Neural progenitor cell (in vitro differentiated cells): ENCODE data around the gene SPTLC1. TPM values are rescaled to one million over a fixed set of nuclear protein-coding genes. Genes with fewer than 3 reads are reported as not detected.

Experiments
- DNase-seq: peaks from one replicate; pipeline ENCODE4 v3.0.0-alpha.2; 2016; ENCODE audit warnings: low spot score
- H2AFZ ChIP-seq: fragments of 200-600 bp; sonication (generic); replicated peaks from 2 replicates; pipeline ENCODE4 v1.6.1; 2016; ENCODE audit warnings: antibody characterized with exemption
- H3F3A ChIP-seq: fragments of 200-600 bp; sonication (generic); 2 replicates; pipeline ENCODE4 v1.6.1; 2016; ENCODE audit warnings: antibody characterized with exemption, low read depth
- H3K27ac ChIP-seq: fragments of 200-600 bp; sonication (generic); 2 replicates; pipeline ENCODE4 v1.5.1; 2016; ENCODE audit warnings: mild to moderate bottlenecking
- H3K27me3 ChIP-seq: fragments of 200-600 bp; sonication (generic); 2 replicates; pipeline ENCODE4 v1.6.1; 2016; ENCODE audit warnings: mild to moderate bottlenecking, moderate library complexity
- H3K36me3 ChIP-seq: fragments of 200-600 bp; sonication (generic); 2 replicates; pipeline ENCODE4 v1.5.1; 2016
- H3K4me1 ChIP-seq: fragments of 200-600 bp; sonication (generic); 2 replicates; pipeline ENCODE4 v1.6.1; 2016; ENCODE audit warnings: mixed run types
- H3K4me2 ChIP-seq: fragments of 200-600 bp; sonication (generic); 2 replicates; pipeline ENCODE4 v1.6.1; 2016
- H3K4me3 ChIP-seq: fragments of 200-600 bp; sonication (generic); 2 replicates; pipeline ENCODE4 v1.5.1; 2016
- H3K79me2 ChIP-seq: fragments of 200-600 bp; sonication (generic); 2 replicates; pipeline ENCODE4 v1.6.1; 2016; ENCODE audit warnings: low read depth
- H3K9ac ChIP-seq: fragments of 200-600 bp; sonication (generic); 2 replicates; pipeline ENCODE4 v1.6.1; 2016
- H3K9me3 ChIP-seq: fragments of 200-600 bp; sonication (generic); 2 replicates; pipeline ENCODE4 v1.5.1; 2016; ENCODE audit warnings: low read depth
- H4K20me1 ChIP-seq: fragments of 200-600 bp; sonication (generic); 2 replicates; pipeline ENCODE4 v1.6.1; 2016; ENCODE audit warnings: low read depth
- H3K27ac Mint-ChIP-seq: 3 replicates; pipeline ENCODE4 v1.8.0; 2021; ENCODE audit warnings: mixed read lengths
- H3K27me3 Mint-ChIP-seq: 2 replicates; pipeline ENCODE4 v1.8.0; 2022; ENCODE audit warnings: low read depth, mild to moderate bottlenecking, inconsistent platforms, moderate library complexity, mixed read lengths; ENCODE audit not compliant: insufficient read depth
- H3K36me3 Mint-ChIP-seq: 3 replicates; pipeline ENCODE4 v1.8.0; 2021; ENCODE audit warnings: mixed read lengths
- H3K4me1 Mint-ChIP-seq: 3 replicates; pipeline ENCODE4 v1.8.0; 2021; ENCODE audit warnings: mixed read lengths
- H3K4me3 Mint-ChIP-seq: 3 replicates; pipeline ENCODE4 v1.8.0; 2021; ENCODE audit warnings: mild to moderate bottlenecking, moderate library complexity, mixed read lengths
- H3K9me3 Mint-ChIP-seq: 3 replicates; pipeline ENCODE4 v1.8.0; 2020; ENCODE audit warnings: mixed read lengths
- EZH2 ChIP-seq: fragments of 200-600 bp; sonication (generic); IDR thresholded peaks from 2 replicates; pipeline ENCODE4 v1.6.1; 2017; ENCODE audit warnings: antibody characterized with exemption, mild to moderate bottlenecking, moderate library complexity
- EZH2phosphoT487 ChIP-seq: fragments of 200-600 bp; sonication (generic); IDR thresholded peaks from 2 replicates; pipeline ENCODE4 v1.6.1; 2017; ENCODE audit warnings: antibody characterized with exemption
- total RNA-seq: library from RNA; depleted of rRNA; stranded (reverse); fragments of >200 nt; gene quantifications from 2 replicates; pipeline ENCODE4 v1.2.3, GENCODE V29; 2015; ENCODE audit warnings: low replicate concordance
- TF ChIP-seq, protein P1 (sequence below): fragments of 200-600 bp; sonication (generic); IDR thresholded peaks from 2 replicates; pipeline ENCODE4 v1.5.1; 2017; ENCODE audit warnings: antibody characterized with exemption, mild to moderate bottlenecking

Gene SPTLC1
- total RNA-seq, 1 donor from 2014 or later = 119 TPM

DNA sequence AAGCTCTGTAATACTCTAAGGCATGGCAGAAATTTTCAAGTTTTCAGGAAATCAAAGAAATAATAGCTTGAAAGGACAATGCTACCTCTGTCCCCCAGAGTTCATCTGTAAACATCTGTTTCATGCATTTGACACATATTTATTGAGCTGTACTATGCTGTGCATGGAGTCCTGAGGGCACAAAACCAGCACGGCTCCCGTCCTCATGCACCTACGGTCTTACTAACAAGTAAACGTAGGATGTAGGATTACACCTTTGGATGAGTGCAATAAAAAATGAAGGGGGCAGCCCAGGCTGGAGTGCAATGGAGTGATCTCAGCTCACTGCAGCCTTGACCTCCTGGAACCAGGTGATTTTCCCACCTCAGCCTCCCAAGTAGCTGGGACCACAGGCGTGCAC lies 81.9 kb downstream of the SPTLC1 start:
- Mint-ChIP-seq H3K36me3 (peaks cover 23% of the 10 kb centered on the region), H3K27me3 (no peaks in the 10 kb centered on the region), H3K4me1 (peaks cover 7% of the 10 kb centered on the region), H3K9me3 (no peaks in the 10 kb centered on the region), H3K27ac (no peak overlapping the region), H3K4me3 (no peak overlapping the region)
- no peaks in the 10 kb centered on the region for H3F3A ChIP-seq
- H3K4me2 ChIP-seq = no peak overlapping the region
- TF ChIP-seq, protein P1, sequence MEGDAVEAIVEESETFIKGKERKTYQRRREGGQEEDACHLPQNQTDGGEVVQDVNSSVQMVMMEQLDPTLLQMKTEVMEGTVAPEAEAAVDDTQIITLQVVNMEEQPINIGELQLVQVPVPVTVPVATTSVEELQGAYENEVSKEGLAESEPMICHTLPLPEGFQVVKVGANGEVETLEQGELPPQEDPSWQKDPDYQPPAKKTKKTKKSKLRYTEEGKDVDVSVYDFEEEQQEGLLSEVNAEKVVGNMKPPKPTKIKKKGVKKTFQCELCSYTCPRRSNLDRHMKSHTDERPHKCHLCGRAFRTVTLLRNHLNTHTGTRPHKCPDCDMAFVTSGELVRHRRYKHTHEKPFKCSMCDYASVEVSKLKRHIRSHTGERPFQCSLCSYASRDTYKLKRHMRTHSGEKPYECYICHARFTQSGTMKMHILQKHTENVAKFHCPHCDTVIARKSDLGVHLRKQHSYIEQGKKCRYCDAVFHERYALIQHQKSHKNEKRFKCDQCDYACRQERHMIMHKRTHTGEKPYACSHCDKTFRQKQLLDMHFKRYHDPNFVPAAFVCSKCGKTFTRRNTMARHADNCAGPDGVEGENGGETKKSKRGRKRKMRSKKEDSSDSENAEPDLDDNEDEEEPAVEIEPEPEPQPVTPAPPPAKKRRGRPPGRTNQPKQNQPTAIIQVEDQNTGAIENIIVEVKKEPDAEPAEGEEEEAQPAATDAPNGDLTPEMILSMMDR = no peak
- TF ChIP-seq EZH2 (no peak), EZH2phosphoT487 (no peak)
- H3K4me3 ChIP-seq = no peak overlapping the region
- H3K27me3 ChIP-seq = no peaks in the 10 kb centered on the region
- no peaks in the 10 kb centered on the region for H4K20me1 ChIP-seq
- H2AFZ ChIP-seq = no peak overlapping the region
- DNase-seq = no peak
- H3K27ac ChIP-seq = no peak overlapping the region
- H3K79me2 ChIP-seq = no peaks in the 10 kb centered on the region
- H3K4me1 ChIP-seq = no peaks in the 10 kb centered on the region
- no peaks in the 10 kb centered on the region for H3K36me3 ChIP-seq
- H3K9ac ChIP-seq = no peak overlapping the region
- no peaks in the 10 kb centered on the region for H3K9me3 ChIP-seq

DNA sequence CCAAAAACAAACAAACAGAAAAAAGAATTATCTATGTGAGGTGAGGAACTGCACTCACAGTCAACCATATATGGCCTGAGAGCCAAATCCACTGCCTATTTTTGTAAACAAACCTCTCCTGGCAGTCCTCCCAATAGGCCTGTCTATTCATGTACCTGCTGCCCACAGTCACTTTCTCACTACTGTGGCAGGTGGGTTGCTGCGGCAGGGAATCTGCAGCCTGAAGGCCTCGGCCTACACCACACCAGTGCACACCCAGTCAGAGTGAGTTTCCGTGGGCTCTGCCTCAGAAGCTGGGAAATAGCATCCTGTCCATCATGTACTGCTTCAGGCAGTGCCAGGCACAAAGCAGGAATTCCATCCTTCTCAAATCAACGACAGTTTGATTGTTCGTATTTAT lies 82.3 kb downstream of the SPTLC1 start:
- Histone ChIP-seq H3K27me3 (no peaks in the 10 kb centered on the region), H3K79me2 (no peaks in the 10 kb centered on the region), H3K27ac (no peak overlapping the region), H3K4me2 (no peak overlapping the region), H3K4me3 (no peak overlapping the region), H4K20me1 (no peaks in the 10 kb centered on the region), H2AFZ (no peak overlapping the region), H3K36me3 (no peaks in the 10 kb centered on the region), H3F3A (no peaks in the 10 kb centered on the region), H3K4me1 (no peaks in the 10 kb centered on the region), H3K9ac (no peak overlapping the region), H3K9me3 (no peaks in the 10 kb centered on the region)
- H3K4me1 Mint-ChIP-seq = peaks cover 3% of the 10 kb centered on the region
- H3K27ac Mint-ChIP-seq = no peak overlapping the region
- H3K9me3 Mint-ChIP-seq = no peaks in the 10 kb centered on the region
- peaks cover 20% of the 10 kb centered on the region for H3K36me3 Mint-ChIP-seq
- H3K4me3 Mint-ChIP-seq = no peak overlapping the region
- DNase-seq = no peak
- H3K27me3 Mint-ChIP-seq = no peaks in the 10 kb centered on the region
- TF ChIP-seq EZH2phosphoT487 = no peak

DNA sequence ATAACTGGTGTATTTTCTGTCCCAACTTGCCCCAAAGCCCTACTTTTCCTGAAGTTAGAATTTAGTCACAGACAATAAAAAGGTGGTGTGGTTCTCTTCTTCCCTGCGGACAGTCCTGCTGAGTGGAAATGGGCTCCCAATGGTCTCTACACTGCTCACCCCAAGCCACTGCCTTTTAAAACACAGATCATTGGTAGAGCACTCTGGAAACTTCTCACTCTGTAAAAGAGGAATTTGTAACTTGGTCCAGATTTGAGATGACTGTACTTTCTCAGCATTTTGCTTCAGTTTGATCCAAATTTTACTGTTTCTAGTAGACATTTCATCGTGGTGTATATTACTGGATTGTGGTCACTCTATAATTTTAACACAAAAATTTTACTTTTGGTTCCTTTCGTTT lies 84.8 kb downstream of the SPTLC1 start:
- Histone ChIP-seq H3K4me2 (no peak overlapping the region), H3K27me3 (no peaks in the 10 kb centered on the region), H4K20me1 (no peaks in the 10 kb centered on the region), H3F3A (no peaks in the 10 kb centered on the region), H3K4me1 (no peaks in the 10 kb centered on the region), H2AFZ (no peak overlapping the region), H3K9me3 (no peaks in the 10 kb centered on the region), H3K4me3 (no peak overlapping the region), H3K27ac (no peak overlapping the region), H3K36me3 (no peaks in the 10 kb centered on the region), H3K79me2 (no peaks in the 10 kb centered on the region), H3K9ac (no peak overlapping the region)
- peaks cover 15% of the 10 kb centered on the region for H3K36me3 Mint-ChIP-seq
- no peak overlapping the region for H3K4me3 Mint-ChIP-seq
- H3K27ac Mint-ChIP-seq = no peak overlapping the region
- no peaks in the 10 kb centered on the region for H3K9me3 Mint-ChIP-seq
- DNase-seq = no peak
- no peaks in the 10 kb centered on the region for H3K27me3 Mint-ChIP-seq
- no peak for TF ChIP-seq EZH2phosphoT487
- no peak for TF ChIP-seq EZH2
- TF ChIP-seq, protein P1 = no peak
- no peaks in the 10 kb centered on the region for H3K4me1 Mint-ChIP-seq

DNA sequence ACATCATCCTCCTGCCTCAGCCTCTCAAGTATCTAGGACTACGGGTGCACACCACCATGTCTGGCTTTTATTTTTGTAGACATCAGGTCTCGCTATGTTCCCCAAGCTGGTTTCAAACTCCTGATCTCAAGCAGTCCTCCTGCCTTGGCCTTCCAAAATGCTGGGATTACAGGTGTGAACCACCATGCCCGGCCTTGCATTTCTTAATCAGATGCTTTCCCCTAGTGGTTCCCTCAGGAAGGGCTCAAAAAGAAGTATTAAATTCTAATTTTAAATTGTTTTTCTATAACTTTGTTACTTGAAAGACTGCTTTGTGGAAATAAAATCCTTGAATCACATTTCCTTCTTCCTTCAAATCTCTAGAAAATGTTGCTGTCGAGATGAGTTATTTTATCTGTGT lies 85.7 kb downstream of the SPTLC1 start:
- Mint-ChIP-seq H3K27me3 (no peaks in the 10 kb centered on the region), H3K36me3 (peaks cover 13% of the 10 kb centered on the region), H3K27ac (no peak overlapping the region), H3K4me3 (no peak overlapping the region), H3K9me3 (no peaks in the 10 kb centered on the region), H3K4me1 (no peaks in the 10 kb centered on the region)
- Histone ChIP-seq H3K4me1 (no peaks in the 10 kb centered on the region), H3K9ac (no peak overlapping the region), H3K27ac (no peak overlapping the region), H3K27me3 (no peaks in the 10 kb centered on the region), H3K4me2 (no peak overlapping the region), H2AFZ (no peak overlapping the region), H3K4me3 (no peak overlapping the region), H3F3A (no peaks in the 10 kb centered on the region), H4K20me1 (no peaks in the 10 kb centered on the region), H3K36me3 (no peaks in the 10 kb centered on the region), H3K9me3 (no peaks in the 10 kb centered on the region), H3K79me2 (no peaks in the 10 kb centered on the region)
- DNase-seq = no peak
- no peak for TF ChIP-seq EZH2
- TF ChIP-seq, protein P1 = peak; percentile 35
- no peak for TF ChIP-seq EZH2phosphoT487
